Osteoblast (primary cell): ENCODE results near the gene CACNA2D1. TPM values are rescaled to one million over a fixed set of nuclear protein-coding genes. Genes with fewer than 3 reads are reported as not detected.

Experiments used
- DNase-seq: peaks from one replicate; pipeline ENCODE4 v3.0.0; 2011; ENCODE audit warnings: low spot score, mixed read lengths; ENCODE audit not compliant: insufficient read length; ENCODE audit errors: missing footprints
- H2AFZ ChIP-seq: 2 replicates; pipeline ENCODE4 v1.6.0; 2011; ENCODE audit warnings: mild to moderate bottlenecking, low read length
- H3K27ac ChIP-seq: 2 replicates; pipeline ENCODE4 v1.5.1; 2011; ENCODE audit warnings: mild to moderate bottlenecking, low read depth, low read length, moderate library complexity
- H3K27me3 ChIP-seq: 2 replicates; pipeline ENCODE4 v1.6.0; 2012; ENCODE audit warnings: mild to moderate bottlenecking, control low read depth, inconsistent platforms, low read length, moderate library complexity; ENCODE audit not compliant: insufficient read depth
- H3K36me3 ChIP-seq: 2 replicates; pipeline ENCODE4 v1.5.1; 2011; ENCODE audit warnings: mild to moderate bottlenecking, low read length, control low read depth, moderate library complexity; ENCODE audit not compliant: insufficient read depth
- H3K4me1 ChIP-seq: 2 replicates; pipeline ENCODE4 v1.5.1; 2011; ENCODE audit warnings: mild to moderate bottlenecking, low read length, control low read depth, moderate library complexity; ENCODE audit not compliant: insufficient read depth
- H3K4me2 ChIP-seq: 2 replicates; pipeline ENCODE4 v1.6.0; 2011; ENCODE audit warnings: mild to moderate bottlenecking, low read length; ENCODE audit not compliant: insufficient read depth
- H3K4me3 ChIP-seq: fragments of 200-600 bp; sonication (generic); 3 replicates; pipeline ENCODE4 v1.5.1; 2012; ENCODE audit warnings: mild to moderate bottlenecking, low read length, inconsistent platforms; ENCODE audit not compliant: insufficient read depth
- H3K79me2 ChIP-seq: 2 replicates; pipeline ENCODE4 v1.6.0; 2012; ENCODE audit warnings: mild to moderate bottlenecking, low read length, control low read depth, inconsistent platforms; ENCODE audit not compliant: insufficient read depth
- H3K9me3 ChIP-seq: 2 replicates; pipeline ENCODE4 v1.5.1; 2011; ENCODE audit warnings: low read depth, low read length, control low read depth
- H4K20me1 ChIP-seq: 2 replicates; pipeline ENCODE4 v1.6.0; 2012; ENCODE audit warnings: mild to moderate bottlenecking, low read length, control low read depth; ENCODE audit not compliant: insufficient read depth
- CTCF ChIP-seq: IDR thresholded peaks from 2 replicates; pipeline ENCODE4 v1.5.1; 2011; ENCODE audit warnings: mild to moderate bottlenecking, low read depth, low read length, moderate library complexity; ENCODE audit errors: extremely low read depth
- total RNA-seq: library from RNA; depleted of rRNA; stranded (reverse); fragments of >200 nt; gene quantifications from 2 replicates; pipeline ENCODE4 v1.2.3, GENCODE V29; 2012

The CACNA2D1 gene
- total RNA-seq, 1 donor: 145 TPM

- Histone ChIP-seq H3K9me3 (no peaks in the 10 kb centered on the region), H2AFZ (no peak overlapping the region), H3K27ac (no peak overlapping the region), H3K4me1 (peaks cover 3% of the 10 kb centered on the region), H3K4me2 (no peak overlapping the region), H4K20me1 (no peaks in the 10 kb centered on the region), H3K79me2 (no peaks in the 10 kb centered on the region), H3K36me3 (peaks cover 17% of the 10 kb centered on the region), H3K4me3 (no peak overlapping the region), H3K27me3 (no peaks in the 10 kb centered on the region)
- TF ChIP-seq CTCF: no peak
- DNase-seq: no peak
These were observed 494.3 kb downstream of the CACNA2D1 start for GRCh38 chr7:81949306-81949705.

- Histone ChIP-seq H3K4me1 (no peaks in the 10 kb centered on the region), H3K36me3 (peaks cover 5% of the 10 kb centered on the region), H3K79me2 (no peaks in the 10 kb centered on the region), H3K9me3 (no peaks in the 10 kb centered on the region), H4K20me1 (no peaks in the 10 kb centered on the region), H3K4me2 (no peak overlapping the region), H3K27ac (no peak overlapping the region), H2AFZ (no peak overlapping the region), H3K4me3 (no peak overlapping the region), H3K27me3 (no peaks in the 10 kb centered on the region)
- TF ChIP-seq CTCF: no peak
- no peak for DNase-seq
These were observed 499.5 kb downstream of the CACNA2D1 start for GRCh38 chr7:81944058-81944457.

- peak; percentile 39 for DNase-seq
- no peaks in the 10 kb centered on the region for H3K4me1 ChIP-seq
- no peak overlapping the region for H3K27ac ChIP-seq
- H3K79me2 ChIP-seq: no peaks in the 10 kb centered on the region
- no peak overlapping the region for H3K4me2 ChIP-seq
- H3K36me3 ChIP-seq: no peaks in the 10 kb centered on the region
- H3K4me3 ChIP-seq: no peak overlapping the region
- TF ChIP-seq CTCF: no peak
- no peak overlapping the region for H2AFZ ChIP-seq
- H3K9me3 ChIP-seq: no peaks in the 10 kb centered on the region
- H4K20me1 ChIP-seq: no peaks in the 10 kb centered on the region
- no peaks in the 10 kb centered on the region for H3K27me3 ChIP-seq
These were observed 506.5 kb downstream of the CACNA2D1 start for GRCh38 chr7:81937091-81937490.

- Histone ChIP-seq H2AFZ (no peak overlapping the region), H3K36me3 (no peaks in the 10 kb centered on the region), H3K9me3 (no peaks in the 10 kb centered on the region), H3K4me3 (no peak overlapping the region), H3K4me2 (no peak overlapping the region), H3K27me3 (no peaks in the 10 kb centered on the region), H3K27ac (no peak overlapping the region), H4K20me1 (no peaks in the 10 kb centered on the region), H3K79me2 (no peaks in the 10 kb centered on the region), H3K4me1 (no peaks in the 10 kb centered on the region)
- DNase-seq: no peak
- TF ChIP-seq CTCF: no peak
These were observed 508.8 kb downstream of the CACNA2D1 start for GRCh38 chr7:81934596-81935301.
